ENCODE results near the gene KRTAP2-1. TPM values are rescaled to one million over a fixed set of nuclear protein-coding genes. Genes with fewer than 3 reads are reported as not detected.

Gene KRTAP2-1
- total RNA-seq, 5 donors from 2014 or later (not counting 1 experiment from before 2014, with no cell fraction given) = not detected

- Mint-ChIP-seq H3K27ac (no peak overlapping the region), H3K36me3 (no peaks in the 10 kb centered on the region), H3K27me3 (peaks cover 19 to 22% of the 10 kb centered on the region in 2 donors), H3K4me1 (no peaks in the 10 kb centered on the region), H3K4me3 (no peak overlapping the region), H3K9me3 (no peaks in the 10 kb centered on the region)
- ATAC-seq (replicated peaks in 1 of 4) (no peak), DNase-seq (no peak)
- ChIA-PET CTCF (no interaction called here), POLR2A (no interaction called here)
- Histone ChIP-seq H3K4me3 (ENCODE audit: control insufficient read depth in 1 of 2, extremely low read depth in 1 of 2, low read length in 1 of 2) (no peak overlapping the region), H3K9me3 (no peaks in the 10 kb centered on the region), H3K4me1 (ENCODE audit: control insufficient read depth in 1 of 2, extremely low read depth in 1 of 2, insufficient read depth in 2 of 2, low read length in 2 of 2) (no peaks in the 10 kb centered on the region), H3K27ac (ENCODE audit: low read length) (no peak overlapping the region), H3K36me3 (ENCODE audit: control insufficient read depth in 2 of 2, extremely low read depth in 1 of 2, insufficient read depth in 1 of 2, low read length in 1 of 2) (no peaks in the 10 kb centered on the region), H3K27me3 (replicated peaks in 1 of 2; ENCODE audit: control insufficient read depth in 2 of 2, extremely low read depth in 1 of 2, insufficient read depth in 2 of 2, low read length in 1 of 2) (peaks cover 0 to 2% of the 10 kb centered on the region in 2 experiments)
Observed at GRCh38 chr17:41076788-41077187, 29.7 kb upstream of the KRTAP2-1 start.

- ChIA-PET CTCF (interaction anchor here in 1 of 2 donors (0.6 kb wide), 1 partner anchor 589 kb away, joined by 3 read pairs; no protein-coding TSS in a partner anchor), POLR2A (no interaction called here)
- no peaks in the 10 kb centered on the region for H3K4me1 Mint-ChIP-seq
- H3K27me3 Mint-ChIP-seq = peaks cover 12 to 22% of the 10 kb centered on the region in 2 donors
- H3K4me1 ChIP-seq (ENCODE audit: control insufficient read depth in 1 of 2, extremely low read depth in 1 of 2, insufficient read depth in 2 of 2, low read length in 2 of 2) = no peaks in the 10 kb centered on the region
- H3K36me3 Mint-ChIP-seq = no peaks in the 10 kb centered on the region
- no peak for DNase-seq
- H3K4me3 ChIP-seq (ENCODE audit: control insufficient read depth in 1 of 2, extremely low read depth in 1 of 2, low read length in 1 of 2) = no peak overlapping the region
- H3K36me3 ChIP-seq (ENCODE audit: control insufficient read depth in 2 of 2, extremely low read depth in 1 of 2, insufficient read depth in 1 of 2, low read length in 1 of 2) = no peaks in the 10 kb centered on the region
- H3K27ac ChIP-seq (ENCODE audit: low read length) = no peak overlapping the region
- H3K27me3 ChIP-seq (replicated peaks in 1 of 2; ENCODE audit: control insufficient read depth in 2 of 2, extremely low read depth in 1 of 2, insufficient read depth in 2 of 2, low read length in 1 of 2) = peaks cover 0 to 2% of the 10 kb centered on the region in 2 experiments
- no CpG with 5 or more reads among the region's 2 CpGs for WGBS (ENCODE audit: insufficient coverage)
- H3K27ac Mint-ChIP-seq = no peak overlapping the region
- ATAC-seq (replicated peaks in 1 of 4) = no peak
- no peaks in the 10 kb centered on the region for H3K9me3 Mint-ChIP-seq
- H3K4me3 Mint-ChIP-seq = no peak overlapping the region
- H3K9me3 ChIP-seq = no peaks in the 10 kb centered on the region
Observed at GRCh38 chr17:41073676-41074075, 26.6 kb upstream of the KRTAP2-1 start.

DNA sequence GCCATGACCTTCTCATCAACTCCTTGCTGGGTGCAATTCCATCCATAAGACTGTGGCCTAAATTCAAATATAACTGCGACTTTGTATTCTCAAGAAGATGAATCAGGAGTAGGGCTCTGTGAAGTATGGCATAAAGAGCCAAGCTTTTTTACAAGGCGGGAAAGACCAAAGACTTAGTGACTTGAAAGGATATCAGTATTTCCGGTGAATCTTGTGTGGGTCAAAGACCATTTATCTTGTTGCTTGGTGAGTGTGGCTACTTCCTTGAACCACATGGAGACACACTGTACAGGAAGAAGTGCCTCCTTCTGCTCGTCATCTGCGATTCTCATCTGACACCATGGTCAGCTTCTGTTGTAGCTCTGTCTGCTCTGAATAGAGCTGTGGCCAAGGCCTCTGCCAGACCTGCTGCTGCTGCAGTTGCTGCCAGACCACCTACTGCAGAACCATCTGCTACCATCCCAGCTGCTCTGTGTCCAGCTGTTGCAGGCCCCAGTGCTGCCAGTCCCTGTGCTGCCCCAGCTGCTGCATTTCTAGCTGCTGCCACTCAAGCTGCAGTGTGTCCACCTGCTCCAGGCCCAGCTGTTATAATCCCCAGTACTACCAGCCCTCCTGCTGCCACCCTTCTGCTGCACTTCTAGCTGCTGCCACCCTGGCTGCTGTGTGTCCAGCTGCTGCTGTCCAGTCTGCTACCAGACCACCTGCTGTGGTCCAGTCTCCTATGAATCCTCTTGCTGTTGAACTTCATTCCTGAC, 24.7 kb upstream of the KRTAP2-1 start:
- no peak overlapping the region for H3K27ac Mint-ChIP-seq
- no peaks in the 10 kb centered on the region for H3K4me1 ChIP-seq (ENCODE audit: control insufficient read depth in 1 of 2, extremely low read depth in 1 of 2, insufficient read depth in 2 of 2, low read length in 2 of 2)
- WGBS (ENCODE audit: insufficient coverage) = 92% methylated on average over 2 of the region's 5 CpGs
- ChIA-PET CTCF (no interaction called here), POLR2A (no interaction called here)
- peaks cover 9 to 22% of the 10 kb centered on the region in 2 donors for H3K27me3 Mint-ChIP-seq
- H3K4me3 Mint-ChIP-seq = no peak overlapping the region
- H3K4me3 ChIP-seq (ENCODE audit: control insufficient read depth in 1 of 2, extremely low read depth in 1 of 2, low read length in 1 of 2) = no peak overlapping the region
- DNase-seq (no peak), ATAC-seq (replicated peaks in 1 of 4) (no peak)
- H3K9me3 ChIP-seq = no peaks in the 10 kb centered on the region
- H3K36me3 ChIP-seq (ENCODE audit: control insufficient read depth in 2 of 2, extremely low read depth in 1 of 2, insufficient read depth in 1 of 2, low read length in 1 of 2) = no peaks in the 10 kb centered on the region
- no peaks in the 10 kb centered on the region for H3K4me1 Mint-ChIP-seq
- no peaks in the 10 kb centered on the region for H3K9me3 Mint-ChIP-seq
- peaks cover 0 to 2% of the 10 kb centered on the region in 2 experiments for H3K27me3 ChIP-seq (replicated peaks in 1 of 2; ENCODE audit: control insufficient read depth in 2 of 2, extremely low read depth in 1 of 2, insufficient read depth in 2 of 2, low read length in 1 of 2)
- no peaks in the 10 kb centered on the region for H3K36me3 Mint-ChIP-seq
- H3K27ac ChIP-seq (ENCODE audit: low read length) = no peak overlapping the region

- H3K4me3 Mint-ChIP-seq = no peak overlapping the region
- DNase-seq = no peak
- ChIA-PET POLR2A (no interaction called here), CTCF (no interaction called here)
- WGBS (ENCODE audit: insufficient coverage) = 100% methylated on average over 1 of the region's 3 CpGs
- H3K27ac Mint-ChIP-seq = no peak overlapping the region
- no peaks in the 10 kb centered on the region for H3K9me3 Mint-ChIP-seq
- Histone ChIP-seq H3K36me3 (ENCODE audit: control insufficient read depth in 2 of 2, extremely low read depth in 1 of 2, insufficient read depth in 1 of 2, low read length in 1 of 2) (no peaks in the 10 kb centered on the region), H3K27me3 (replicated peaks in 1 of 2; ENCODE audit: control insufficient read depth in 2 of 2, extremely low read depth in 1 of 2, insufficient read depth in 2 of 2, low read length in 1 of 2) (no peaks in the 10 kb centered on the region), H3K27ac (ENCODE audit: low read length) (no peak overlapping the region), H3K4me3 (ENCODE audit: control insufficient read depth in 1 of 2, extremely low read depth in 1 of 2, low read length in 1 of 2) (no peak overlapping the region), H3K4me1 (ENCODE audit: control insufficient read depth in 1 of 2, extremely low read depth in 1 of 2, insufficient read depth in 2 of 2, low read length in 2 of 2) (no peaks in the 10 kb centered on the region), H3K9me3 (no peaks in the 10 kb centered on the region)
- H3K27me3 Mint-ChIP-seq = peaks cover 0 to 3% of the 10 kb centered on the region in 2 donors
- ATAC-seq (replicated peaks in 1 of 4) = no peak
- H3K36me3 Mint-ChIP-seq = no peaks in the 10 kb centered on the region
- H3K4me1 Mint-ChIP-seq = no peaks in the 10 kb centered on the region
Observed at GRCh38 chr17:41069031-41069430, 21.9 kb upstream of the KRTAP2-1 start.

- Histone ChIP-seq H3K36me3 (ENCODE audit: control insufficient read depth in 2 of 2, extremely low read depth in 1 of 2, insufficient read depth in 1 of 2, low read length in 1 of 2) (no peaks in the 10 kb centered on the region), H3K27me3 (replicated peaks in 1 of 2; ENCODE audit: control insufficient read depth in 2 of 2, extremely low read depth in 1 of 2, insufficient read depth in 2 of 2, low read length in 1 of 2) (no peaks in the 10 kb centered on the region), H3K4me3 (ENCODE audit: control insufficient read depth in 1 of 2, extremely low read depth in 1 of 2, low read length in 1 of 2) (no peak overlapping the region), H3K4me1 (ENCODE audit: control insufficient read depth in 1 of 2, extremely low read depth in 1 of 2, insufficient read depth in 2 of 2, low read length in 2 of 2) (no peaks in the 10 kb centered on the region), H3K9me3 (no peaks in the 10 kb centered on the region), H3K27ac (ENCODE audit: low read length) (no peak overlapping the region)
- Mint-ChIP-seq H3K4me3 (no peak overlapping the region), H3K36me3 (no peaks in the 10 kb centered on the region), H3K9me3 (no peaks in the 10 kb centered on the region), H3K27me3 (peaks cover 0 to 2% of the 10 kb centered on the region in 2 donors), H3K4me1 (no peaks in the 10 kb centered on the region), H3K27ac (no peak overlapping the region)
- ChIA-PET POLR2A (interaction anchor here in 1 of 2 donors (0.7 kb wide), 1 partner anchor 15 kb away, joined by 3 read pairs; no protein-coding TSS in a partner anchor), CTCF (no interaction called here)
- no peak for DNase-seq
- ATAC-seq (replicated peaks in 1 of 4) = no peak
Observed at GRCh38 chr17:41067281-41067680, 20.2 kb upstream of the KRTAP2-1 start.

DNA sequence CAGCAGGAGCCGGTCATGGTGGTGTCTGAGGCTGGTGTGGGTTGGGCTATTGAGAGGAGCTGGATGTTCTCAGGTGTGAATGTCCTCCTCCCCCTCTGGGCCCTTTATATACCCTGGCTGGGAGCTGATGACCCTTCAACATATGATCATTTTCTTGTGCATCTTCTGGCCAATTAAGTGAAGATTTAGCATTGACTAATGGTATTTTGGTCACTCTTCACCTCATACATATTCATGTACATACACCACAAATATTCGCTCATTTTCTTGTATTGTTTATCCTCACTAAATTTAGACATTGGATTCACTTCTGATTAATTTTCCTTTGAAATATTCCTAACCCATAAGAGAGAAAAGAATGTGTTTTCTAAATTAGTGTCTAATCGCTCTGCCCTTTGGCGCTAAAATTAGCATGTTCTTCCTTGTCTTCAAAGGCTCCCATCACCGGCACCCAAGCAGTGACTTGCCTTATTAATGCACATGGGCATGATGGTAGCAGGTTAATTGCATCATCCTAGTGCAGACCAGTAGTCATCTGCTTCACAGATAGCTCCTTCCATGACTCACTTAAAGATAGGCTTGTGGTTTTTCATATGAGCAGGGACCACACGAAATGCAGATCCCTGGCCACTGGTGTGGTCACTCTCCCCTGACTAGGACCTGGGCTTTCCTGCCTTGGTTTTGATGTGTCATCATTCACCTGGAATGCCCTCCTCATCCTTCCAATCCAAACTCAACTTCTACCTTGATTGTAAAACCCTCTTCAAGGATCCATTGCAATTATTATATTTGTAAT, 18.9 kb upstream of the KRTAP2-1 start, which contains the start of gene KRTAP2-4:
KRTAP2-4 (minus strand) TSS at position 51 of the 796 bp plus-strand sequence; CDS start at position 17, 34 bp downstream.
- no peak for ATAC-seq (replicated peaks in 1 of 4)
- DNase-seq = no peak
- Histone ChIP-seq H3K9me3 (no peaks in the 10 kb centered on the region), H3K27ac (ENCODE audit: low read length) (no peak within 1 kb of the TSS), H3K4me1 (ENCODE audit: control insufficient read depth in 1 of 2, extremely low read depth in 1 of 2, insufficient read depth in 2 of 2, low read length in 2 of 2) (no peaks in the 10 kb centered on the region), H3K4me3 (ENCODE audit: control insufficient read depth in 1 of 2, extremely low read depth in 1 of 2, low read length in 1 of 2) (no peak within 1 kb of the TSS), H3K27me3 (replicated peaks in 1 of 2; ENCODE audit: control insufficient read depth in 2 of 2, extremely low read depth in 1 of 2, insufficient read depth in 2 of 2, low read length in 1 of 2) (no peaks in the 10 kb centered on the region), H3K36me3 (ENCODE audit: control insufficient read depth in 2 of 2, extremely low read depth in 1 of 2, insufficient read depth in 1 of 2, low read length in 1 of 2) (no peaks in the 10 kb centered on the region)
- H3K36me3 Mint-ChIP-seq = no peaks in the 10 kb centered on the region
- WGBS (ENCODE audit: insufficient coverage) = 96% methylated on average over 4 of the region's 6 CpGs
- no peaks in the 10 kb centered on the region for H3K4me1 Mint-ChIP-seq
- ChIA-PET CTCF (no interaction called here), POLR2A (no interaction called here)
- no peaks in the 10 kb centered on the region for H3K9me3 Mint-ChIP-seq
- H3K27ac Mint-ChIP-seq = no peak within 1 kb of the TSS
- no peak within 1 kb of the TSS for H3K4me3 Mint-ChIP-seq
- peaks cover 7 to 8% of the 10 kb centered on the region in 2 donors for H3K27me3 Mint-ChIP-seq
